Neural cell (in vitro differentiated cells): Measurements from ENCODE around the gene CLCN1. TPM values are rescaled to one million over a fixed set of nuclear protein-coding genes. Genes with fewer than 3 reads are reported as not detected.

Source experiments
- H2AFZ ChIP-seq: fragments of 200-600, 300-800 bp; sonication (generic), shearing (Covaris generic); 2 replicates; pipeline ENCODE4 v1.6.0; 2014; ENCODE audit warnings: low read depth, mild to moderate bottlenecking, antibody characterized with exemption, low read length, moderate library complexity
- H3F3A ChIP-seq: fragments of 200-600 bp; shearing (Covaris generic); 2 replicates; pipeline ENCODE4 v1.6.1; 2016; ENCODE audit warnings: mild to moderate bottlenecking, moderate library complexity, mixed read lengths, antibody characterized with exemption, low read length; ENCODE audit not compliant: insufficient read depth, poor library complexity, severe bottlenecking
- H3K27ac ChIP-seq: fragments of 200-600, 300-800 bp; sonication (generic), shearing (Covaris generic); 2 replicates; pipeline ENCODE4 v1.5.1; 2014; ENCODE audit warnings: mild to moderate bottlenecking, low read length, moderate library complexity
- H3K27me3 ChIP-seq: fragments of 300-800, 200-600 bp; sonication (generic), shearing (Covaris generic); 2 replicates; pipeline ENCODE4 v1.6.0; 2014; ENCODE audit warnings: mild to moderate bottlenecking, low read depth, low read length, moderate library complexity; ENCODE audit not compliant: insufficient read depth
- H3K36me3 ChIP-seq: fragments of 300-800, 200-600 bp; sonication (generic), shearing (Covaris generic); 2 replicates; pipeline ENCODE4 v1.5.1; 2014; ENCODE audit warnings: mild to moderate bottlenecking, antibody characterized with exemption, low read length, moderate library complexity; ENCODE audit not compliant: insufficient read depth
- H3K4me2 ChIP-seq: fragments of 300-800, 200-600 bp; sonication (generic), shearing (Covaris generic); 2 replicates; pipeline ENCODE4 v1.6.0; 2014; ENCODE audit warnings: mild to moderate bottlenecking, low read length
- H3K4me3 ChIP-seq: fragments of 300-800, 200-600 bp; sonication (generic), shearing (Covaris generic); 2 replicates; pipeline ENCODE4 v1.5.1; 2014; ENCODE audit warnings: mild to moderate bottlenecking, low read length, moderate library complexity
- H3K79me2 ChIP-seq: fragments of 200-600 bp; shearing (Covaris generic); replicated peaks from 2 replicates; pipeline ENCODE4 v1.6.0; 2014; ENCODE audit warnings: mild to moderate bottlenecking, low read length, moderate library complexity; ENCODE audit not compliant: insufficient read depth
- H3K9ac ChIP-seq: fragments of 300-800, 200-600 bp; sonication (generic), shearing (Covaris generic); 2 replicates; pipeline ENCODE4 v1.6.1; 2016; ENCODE audit warnings: mild to moderate bottlenecking, low read length, mixed read lengths
- H3K9me2 ChIP-seq: fragments of 200-600 bp; shearing (Covaris generic); 2 replicates; pipeline ENCODE4 v1.6.1; 2016; ENCODE audit warnings: mild to moderate bottlenecking, low read length, mixed read lengths; ENCODE audit not compliant: insufficient read depth
- H3K9me3 ChIP-seq: fragments of 200-600, 300-800 bp; sonication (generic), shearing (Covaris generic); 2 replicates; pipeline ENCODE4 v1.6.1; 2016; ENCODE audit warnings: mild to moderate bottlenecking, mixed run types, low read length, moderate library complexity, mixed read lengths
- H4K20me1 ChIP-seq: fragments of 200-600 bp; shearing (Covaris generic); 2 replicates; pipeline ENCODE4 v1.6.1; 2016; ENCODE audit warnings: mild to moderate bottlenecking, mixed run types; ENCODE audit not compliant: insufficient read depth
- CTCF ChIP-seq: fragments of 450-650 bp; IDR thresholded peaks from 2 replicates; pipeline ENCODE4 v1.5.1; 2014; ENCODE audit warnings: antibody characterized with exemption, mild to moderate bottlenecking, moderate library complexity; ENCODE audit not compliant: poor library complexity, severe bottlenecking
- EP300 ChIP-seq: fragments of 450-650 bp; conservative IDR thresholded peaks from 2 replicates; pipeline ENCODE4 v1.6.1; 2014; ENCODE audit warnings: antibody characterized with exemption, mild to moderate bottlenecking, moderate library complexity; ENCODE audit not compliant: poor library complexity, severe bottlenecking
- EZH2 ChIP-seq: fragments of 200-600, 300-800 bp; shearing (Covaris generic), sonication (generic); IDR thresholded peaks from 2 replicates; pipeline ENCODE4 v1.6.1; 2014; ENCODE audit warnings: antibody characterized with exemption, low read length, borderline replicate concordance, mild to moderate bottlenecking; ENCODE audit not compliant: insufficient read depth, poor library complexity, severe bottlenecking
- MXI1 ChIP-seq: fragments of 450-650 bp; conservative IDR thresholded peaks from 2 replicates; pipeline ENCODE4 v1.6.1; 2014; ENCODE audit warnings: antibody characterized with exemption, mild to moderate bottlenecking; ENCODE audit not compliant: poor library complexity, severe bottlenecking
- POLR2AphosphoS5 ChIP-seq: IDR thresholded peaks from 2 replicates; pipeline ENCODE4 v1.6.1; 2012
- RAD21 ChIP-seq: fragments of 450-650 bp; conservative IDR thresholded peaks from 2 replicates; pipeline ENCODE4 v1.6.1; 2014; ENCODE audit warnings: antibody characterized with exemption, mild to moderate bottlenecking, moderate library complexity
- REST ChIP-seq: IDR thresholded peaks from 2 replicates; pipeline ENCODE4 v1.6.1; 2012; ENCODE audit warnings: borderline replicate concordance
- SMC3 ChIP-seq: fragments of 450-650 bp; conservative IDR thresholded peaks from 2 replicates; pipeline ENCODE4 v1.6.1; 2014; ENCODE audit warnings: antibody characterized with exemption, mild to moderate bottlenecking, moderate library complexity; ENCODE audit not compliant: poor library complexity
- TAF1 ChIP-seq: IDR thresholded peaks from 2 replicates; pipeline ENCODE4 v1.6.1; 2012; ENCODE audit warnings: low read depth
- polyA plus RNA-seq: library from polyadenylated mRNA; depleted of rRNA; stranded (reverse); fragments of >200 nt; gene quantifications from 2 replicates; pipeline ENCODE4 v1.2.3, GENCODE V29; 2014

CLCN1 gene
- polyA plus RNA-seq, 1 donor from 2014 or later, result not detected

GRCh38 chr7:143280566-143280965, 35.3 kb upstream of the CLCN1 start:
- TF ChIP-seq CTCF (no peak), TAF1 (no peak), SMC3 (no peak), POLR2AphosphoS5 (no peak), EP300 (no peak), RAD21 (no peak), EZH2 (no peak), MXI1 (no peak), REST (no peak)
- Histone ChIP-seq H3K9ac (no peak overlapping the region), H3K9me2 (no peaks in the 10 kb centered on the region), H3K4me2 (no peak overlapping the region), H3K4me3 (no peak overlapping the region), H3F3A (no peaks in the 10 kb centered on the region), H3K9me3 (no peaks in the 10 kb centered on the region), H3K36me3 (no peaks in the 10 kb centered on the region), H2AFZ (no peak overlapping the region), H3K79me2 (no peaks in the 10 kb centered on the region), H3K27ac (no peak overlapping the region), H4K20me1 (no peaks in the 10 kb centered on the region), H3K27me3 (no peaks in the 10 kb centered on the region)

GRCh38 chr7:143281529-143281928, 34.4 kb upstream of the CLCN1 start:
- H3F3A ChIP-seq, result no peaks in the 10 kb centered on the region
- no peak for TF ChIP-seq SMC3
- no peak for TF ChIP-seq POLR2AphosphoS5
- no peak for TF ChIP-seq REST
- no peak for TF ChIP-seq TAF1
- no peak for TF ChIP-seq EZH2
- TF ChIP-seq EP300, result no peak
- TF ChIP-seq MXI1, result no peak
- no peak for TF ChIP-seq CTCF
- no peak for TF ChIP-seq RAD21
- no peak overlapping the region for H3K4me2 ChIP-seq
- H3K4me3 ChIP-seq, result no peak overlapping the region
- no peaks in the 10 kb centered on the region for H3K36me3 ChIP-seq
- no peak overlapping the region for H3K9ac ChIP-seq
- no peaks in the 10 kb centered on the region for H3K79me2 ChIP-seq
- no peaks in the 10 kb centered on the region for H4K20me1 ChIP-seq
- no peak overlapping the region for H2AFZ ChIP-seq
- no peak overlapping the region for H3K27ac ChIP-seq
- H3K9me2 ChIP-seq, result no peaks in the 10 kb centered on the region
- no peaks in the 10 kb centered on the region for H3K9me3 ChIP-seq
- no peaks in the 10 kb centered on the region for H3K27me3 ChIP-seq
